ENCODE results near the gene GPR4.

DNA sequence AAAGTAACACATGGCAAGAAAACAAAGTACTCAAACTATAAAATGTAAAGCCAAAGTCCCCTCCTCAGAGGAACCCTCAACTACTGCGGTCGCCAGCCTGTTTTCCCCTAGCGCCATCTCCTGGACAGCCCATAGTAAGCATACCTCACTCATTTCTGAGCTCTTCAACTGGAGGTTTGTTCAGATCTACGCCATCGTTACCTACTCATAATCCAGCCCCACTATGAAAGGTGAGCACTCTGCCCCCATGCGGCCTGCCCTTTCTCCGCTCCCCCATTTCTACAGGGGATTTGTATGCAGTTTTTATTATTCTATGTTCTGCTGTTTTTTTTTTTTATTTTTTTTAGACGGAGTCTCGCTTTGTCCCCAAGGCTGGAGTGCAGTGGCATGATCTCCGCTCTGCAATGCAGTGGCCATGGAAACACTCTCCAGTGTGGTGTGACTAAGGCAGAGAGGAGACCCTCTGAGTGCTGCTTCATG is 43.6 kb downstream of the GPR4 start:
- no peak for TF ChIP-seq SIN3A (IDR thresholded peaks at IDR 0.05; ENCODE audit: borderline replicate concordance, insufficient read depth, low read depth, low read length)
- TF ChIP-seq, protein P1, sequence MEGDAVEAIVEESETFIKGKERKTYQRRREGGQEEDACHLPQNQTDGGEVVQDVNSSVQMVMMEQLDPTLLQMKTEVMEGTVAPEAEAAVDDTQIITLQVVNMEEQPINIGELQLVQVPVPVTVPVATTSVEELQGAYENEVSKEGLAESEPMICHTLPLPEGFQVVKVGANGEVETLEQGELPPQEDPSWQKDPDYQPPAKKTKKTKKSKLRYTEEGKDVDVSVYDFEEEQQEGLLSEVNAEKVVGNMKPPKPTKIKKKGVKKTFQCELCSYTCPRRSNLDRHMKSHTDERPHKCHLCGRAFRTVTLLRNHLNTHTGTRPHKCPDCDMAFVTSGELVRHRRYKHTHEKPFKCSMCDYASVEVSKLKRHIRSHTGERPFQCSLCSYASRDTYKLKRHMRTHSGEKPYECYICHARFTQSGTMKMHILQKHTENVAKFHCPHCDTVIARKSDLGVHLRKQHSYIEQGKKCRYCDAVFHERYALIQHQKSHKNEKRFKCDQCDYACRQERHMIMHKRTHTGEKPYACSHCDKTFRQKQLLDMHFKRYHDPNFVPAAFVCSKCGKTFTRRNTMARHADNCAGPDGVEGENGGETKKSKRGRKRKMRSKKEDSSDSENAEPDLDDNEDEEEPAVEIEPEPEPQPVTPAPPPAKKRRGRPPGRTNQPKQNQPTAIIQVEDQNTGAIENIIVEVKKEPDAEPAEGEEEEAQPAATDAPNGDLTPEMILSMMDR (IDR thresholded peaks at IDR 0.05), result peak; percentile 82
- no peak for TF ChIP-seq POLR2AphosphoS5 (IDR thresholded peaks at IDR 0.05; ENCODE audit: low read depth, low read length)
- TF ChIP-seq, protein P2, sequence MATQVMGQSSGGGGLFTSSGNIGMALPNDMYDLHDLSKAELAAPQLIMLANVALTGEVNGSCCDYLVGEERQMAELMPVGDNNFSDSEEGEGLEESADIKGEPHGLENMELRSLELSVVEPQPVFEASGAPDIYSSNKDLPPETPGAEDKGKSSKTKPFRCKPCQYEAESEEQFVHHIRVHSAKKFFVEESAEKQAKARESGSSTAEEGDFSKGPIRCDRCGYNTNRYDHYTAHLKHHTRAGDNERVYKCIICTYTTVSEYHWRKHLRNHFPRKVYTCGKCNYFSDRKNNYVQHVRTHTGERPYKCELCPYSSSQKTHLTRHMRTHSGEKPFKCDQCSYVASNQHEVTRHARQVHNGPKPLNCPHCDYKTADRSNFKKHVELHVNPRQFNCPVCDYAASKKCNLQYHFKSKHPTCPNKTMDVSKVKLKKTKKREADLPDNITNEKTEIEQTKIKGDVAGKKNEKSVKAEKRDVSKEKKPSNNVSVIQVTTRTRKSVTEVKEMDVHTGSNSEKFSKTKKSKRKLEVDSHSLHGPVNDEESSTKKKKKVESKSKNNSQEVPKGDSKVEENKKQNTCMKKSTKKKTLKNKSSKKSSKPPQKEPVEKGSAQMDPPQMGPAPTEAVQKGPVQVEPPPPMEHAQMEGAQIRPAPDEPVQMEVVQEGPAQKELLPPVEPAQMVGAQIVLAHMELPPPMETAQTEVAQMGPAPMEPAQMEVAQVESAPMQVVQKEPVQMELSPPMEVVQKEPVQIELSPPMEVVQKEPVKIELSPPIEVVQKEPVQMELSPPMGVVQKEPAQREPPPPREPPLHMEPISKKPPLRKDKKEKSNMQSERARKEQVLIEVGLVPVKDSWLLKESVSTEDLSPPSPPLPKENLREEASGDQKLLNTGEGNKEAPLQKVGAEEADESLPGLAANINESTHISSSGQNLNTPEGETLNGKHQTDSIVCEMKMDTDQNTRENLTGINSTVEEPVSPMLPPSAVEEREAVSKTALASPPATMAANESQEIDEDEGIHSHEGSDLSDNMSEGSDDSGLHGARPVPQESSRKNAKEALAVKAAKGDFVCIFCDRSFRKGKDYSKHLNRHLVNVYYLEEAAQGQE (IDR thresholded peaks at IDR 0.05; ENCODE audit: insufficient read depth in 1 of 2, low read depth in 2 of 2, low read length in 1 of 2), result no peak
